GM21576 (cell line): ENCODE results near the gene LRP11.
"Not testable (repeated sequence)": the region's sequence is repeated elsewhere in the genome, so short reads cannot be mapped to it uniquely, and the experiment has no call there.

Experiments used
- ATAC-seq: cut with Tn5 transposase; IDR thresholded peaks from one replicate; pipeline ENCODE4 v1.9.1; 2021; ENCODE audit warnings: mild to moderate bottlenecking, moderate library complexity; ENCODE audit not compliant: unreplicated experiment

Gene LRP11

GRCh38 chr6:149863698-149864577 is at the start of gene LRP11:
LRP11 (minus strand) TSS chr6:149864359; CDS start chr6:149864020, 339 bp downstream.
- ATAC-seq = peak; percentile 78

- no peak for ATAC-seq
Observed at GRCh38 chr6:149913540-149914240, 49.5 kb upstream of the LRP11 start.

- ATAC-seq = no peak
Observed at GRCh38 chr6:149913085-149913484, 48.9 kb upstream of the LRP11 start.

GRCh38 chr6:149912680-149913079 is 48.5 kb upstream of the LRP11 start:
- ATAC-seq = not testable (repeated sequence)

- ATAC-seq = no peak
Observed at GRCh38 chr6:149910721-149911151, 46.6 kb upstream of the LRP11 start.

GRCh38 chr6:149909701-149910470 is 45.7 kb upstream of the LRP11 start:
- no peak for ATAC-seq

GRCh38 chr6:149908480-149908879 is 44.3 kb upstream of the LRP11 start:
- not testable (repeated sequence) for ATAC-seq

GRCh38 chr6:149907317-149907716 is 43.2 kb upstream of the LRP11 start:
- ATAC-seq = no peak

- no peak for ATAC-seq
Observed at GRCh38 chr6:149906405-149906804, 42.2 kb upstream of the LRP11 start.

- no peak for ATAC-seq
Observed at GRCh38 chr6:149905911-149906371, 41.8 kb upstream of the LRP11 start.

GRCh38 chr6:149905371-149905910 is 41.3 kb upstream of the LRP11 start:
- no peak for ATAC-seq

GRCh38 chr6:149904661-149905370 is 40.7 kb upstream of the LRP11 start:
- no peak for ATAC-seq

GRCh38 chr6:149903938-149904611 is 39.9 kb upstream of the LRP11 start:
- ATAC-seq = no peak

GRCh38 chr6:149901444-149902140 is 37.4 kb upstream of the LRP11 start:
- no peak for ATAC-seq

GRCh38 chr6:149900620-149901443 is 36.7 kb upstream of the LRP11 start:
- ATAC-seq = no peak

GRCh38 chr6:149899926-149900619 is 35.9 kb upstream of the LRP11 start:
- ATAC-seq = no peak

GRCh38 chr6:149899486-149899885 is 35.3 kb upstream of the LRP11 start:
- ATAC-seq = no peak

- ATAC-seq = no peak
Observed at GRCh38 chr6:149898966-149899365, 34.8 kb upstream of the LRP11 start.
